Measurements from ENCODE around the gene AUTS2.

AUTS2 gene

DNA sequence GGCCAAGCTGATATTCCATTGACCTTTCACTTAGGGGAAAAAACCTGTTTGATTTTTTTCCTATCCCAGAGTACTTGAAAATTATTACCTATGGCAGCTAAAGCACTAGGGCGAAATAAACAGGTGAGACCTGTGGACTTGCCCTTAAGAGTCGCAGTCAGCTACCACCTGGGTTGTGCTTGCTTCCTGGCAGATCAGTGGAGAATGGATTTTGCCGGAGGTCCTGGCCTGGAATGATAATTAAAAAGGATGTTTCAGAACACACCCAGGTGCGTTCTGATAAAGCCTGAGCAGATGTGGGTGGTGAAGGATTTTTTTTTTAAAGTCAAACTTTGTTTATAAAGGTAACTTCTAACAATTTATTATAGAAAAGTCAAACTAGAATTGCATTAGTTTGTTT lies 59.1 kb downstream of the AUTS2 start:
- no peak for DNase-seq (ENCODE audit: low spot score)
- no peak for TF ChIP-seq CTCF (IDR thresholded peaks at IDR 0.05; ENCODE audit: extremely low read depth, missing control alignments)

GRCh38 chr7:69657985-69658384 lies 59.7 kb downstream of the AUTS2 start:
- no peak for TF ChIP-seq CTCF (IDR thresholded peaks at IDR 0.05; ENCODE audit: extremely low read depth, missing control alignments)
- no peak for DNase-seq (ENCODE audit: low spot score)

DNA sequence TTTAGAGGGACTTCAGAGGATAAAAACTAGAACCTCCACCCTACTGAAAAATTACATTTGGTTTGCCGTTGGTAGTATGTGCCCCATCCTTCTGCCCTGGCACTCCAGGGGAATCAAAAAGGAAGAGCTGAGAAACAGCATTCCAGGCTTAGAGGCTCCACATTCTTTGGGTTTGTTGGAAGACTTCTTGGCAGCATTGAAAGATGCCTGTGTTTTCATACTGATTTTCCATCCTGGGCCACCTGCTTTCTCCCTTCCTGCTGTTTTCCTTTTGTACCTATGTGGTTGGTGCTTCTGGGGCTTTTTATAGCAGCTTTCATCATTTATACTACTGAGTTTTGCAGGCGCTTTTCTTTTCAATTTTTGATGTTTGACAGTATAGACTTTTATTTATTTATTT lies 61.7 kb downstream of the AUTS2 start:
- no peak for TF ChIP-seq CTCF (IDR thresholded peaks at IDR 0.05; ENCODE audit: extremely low read depth, missing control alignments)
- no peak for DNase-seq (ENCODE audit: low spot score)

DNA sequence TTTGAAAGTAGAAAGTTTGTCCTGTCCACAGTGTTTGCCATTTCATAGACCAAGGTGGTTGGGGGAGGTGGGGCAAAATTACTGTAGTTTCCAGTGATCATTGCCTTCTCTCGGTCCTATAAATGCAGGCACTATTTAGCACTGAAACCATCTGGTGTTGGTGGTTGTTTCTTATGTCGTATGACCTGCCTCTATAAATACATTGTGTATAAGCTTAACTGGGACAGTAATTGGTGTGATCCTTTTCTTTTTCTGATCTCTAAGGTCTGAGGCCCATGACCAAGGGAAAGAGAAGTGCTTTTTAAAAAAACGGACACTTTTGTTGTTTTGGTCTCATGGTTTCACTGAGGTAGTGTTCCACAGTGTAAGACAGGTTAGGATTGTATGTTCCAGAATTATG lies 63.1 kb downstream of the AUTS2 start:
- no peak for TF ChIP-seq CTCF (IDR thresholded peaks at IDR 0.05; ENCODE audit: extremely low read depth, missing control alignments)
- DNase-seq (ENCODE audit: low spot score), result peak; percentile 18

DNA sequence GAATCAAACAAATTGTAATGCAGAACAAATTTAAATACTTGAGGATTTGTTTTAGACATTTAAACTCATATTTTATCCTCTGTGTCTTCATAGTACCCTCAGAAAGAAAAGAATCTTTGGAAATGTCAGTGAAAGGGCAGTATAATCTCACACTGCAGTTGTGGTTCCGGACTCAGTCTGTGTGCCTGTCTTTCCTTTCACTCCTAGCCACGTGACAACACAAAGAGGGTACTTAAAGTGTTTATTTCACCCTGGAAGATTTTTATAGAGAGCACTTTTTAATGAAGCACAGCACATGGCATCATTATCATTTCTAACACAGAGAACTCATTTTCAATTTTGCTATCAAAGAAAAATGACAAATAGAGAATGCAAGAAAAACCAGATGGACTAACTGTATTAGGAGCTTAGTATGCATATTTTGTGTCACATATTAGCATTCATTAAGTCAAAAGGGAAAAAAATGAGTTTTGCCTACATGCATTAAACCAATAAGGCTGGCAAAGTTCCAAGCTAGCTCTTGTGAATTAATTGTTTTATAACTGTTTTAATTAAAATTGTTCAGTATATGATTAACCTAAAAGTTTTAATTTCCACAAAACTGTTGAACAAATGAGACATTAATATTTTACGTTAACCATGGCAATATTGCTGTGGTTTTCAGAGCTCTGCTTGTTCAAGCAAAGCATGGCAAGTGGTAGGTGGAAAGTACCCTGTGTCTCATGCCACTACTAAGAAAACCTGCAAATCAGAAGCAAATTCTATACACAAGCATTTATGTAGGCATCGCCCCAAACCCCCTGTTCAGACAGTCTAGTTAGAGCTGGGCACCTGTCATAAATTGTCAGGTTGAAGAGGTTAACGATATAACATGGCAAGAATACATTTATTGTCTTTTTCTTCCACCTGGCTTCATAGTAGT lies 65.9 kb downstream of the AUTS2 start:
- no peak for TF ChIP-seq CTCF (IDR thresholded peaks at IDR 0.05; ENCODE audit: extremely low read depth, missing control alignments)
- no peak for DNase-seq (ENCODE audit: low spot score)

DNA sequence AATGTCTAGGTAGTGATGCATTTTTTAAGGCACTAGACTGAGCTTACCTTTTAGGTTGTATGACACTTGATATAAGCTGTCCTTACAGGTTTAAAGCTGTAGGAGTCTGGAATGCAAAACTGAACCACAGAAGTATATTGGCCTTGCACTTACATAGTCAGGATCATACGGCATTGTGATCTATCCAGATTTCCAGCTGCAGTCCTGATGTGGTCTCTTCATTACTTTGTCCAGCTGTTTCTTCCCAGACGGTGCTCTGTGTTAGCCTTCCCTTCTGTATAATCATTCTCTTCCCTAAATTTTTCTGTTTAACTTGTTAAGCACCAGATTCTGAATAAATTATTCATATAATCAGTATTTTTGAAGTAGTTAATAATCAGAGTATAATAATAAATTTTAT lies 67.1 kb downstream of the AUTS2 start:
- no peak for DNase-seq (ENCODE audit: low spot score)
- no peak for TF ChIP-seq CTCF (IDR thresholded peaks at IDR 0.05; ENCODE audit: extremely low read depth, missing control alignments)

- DNase-seq (ENCODE audit: low spot score), result no peak
- no peak for TF ChIP-seq CTCF (IDR thresholded peaks at IDR 0.05; ENCODE audit: extremely low read depth, missing control alignments)
Observed at GRCh38 chr7:69668339-69668870, 70.1 kb downstream of the AUTS2 start.
